Measurements from ENCODE around the gene GOLGA3. TPM values are rescaled to one million over a fixed set of nuclear protein-coding genes. Genes with fewer than 3 reads are reported as not detected.

The GOLGA3 gene
- total and polyA plus RNA-seq, 2 experiments from 2014 or later: 10.3 to 57.8 TPM

GRCh38 chr12:132838410-132839080 lies 9.9 kb upstream of the GOLGA3 start (continued):
- no peak for TF ChIP-seq CREB1 (CRISPR knock-in tag; IDR thresholded peaks at IDR 0.05; ENCODE audit: low read depth)
- no peak for TF ChIP-seq POLR2AphosphoS5 (IDR thresholded peaks at IDR 0.05; ENCODE audit: low read depth)
- no peak for TF ChIP-seq EZH2phosphoT487 (IDR thresholded peaks at IDR 0.05; ENCODE audit: unreplicated experiment)
- no peak for TF ChIP-seq ETS1 (IDR thresholded peaks at IDR 0.05)
- no peak for TF ChIP-seq NANOG (IDR thresholded peaks at IDR 0.05; ENCODE audit: borderline replicate concordance)
- TF ChIP-seq ZNF114 (CRISPR knock-in tag; IDR thresholded peaks at IDR 0.05): no peak
- no peak for TF ChIP-seq JUNB (IDR thresholded peaks at IDR 0.05; ENCODE audit: unreplicated experiment)
- no peak for TF ChIP-seq STAT1 (IDR thresholded peaks at IDR 0.05; ENCODE audit: unreplicated experiment)
- no peak for TF ChIP-seq REST (IDR thresholded peaks at IDR 0.05; ENCODE audit: unreplicated experiment)
- TF ChIP-seq ZNF331 (CRISPR knock-in tag; IDR thresholded peaks at IDR 0.05; ENCODE audit: low read depth): no peak

- H3K9me2 ChIP-seq (ENCODE audit: insufficient read depth): no peaks in the 10 kb centered on the region
- Mint-ChIP-seq H3K4me1 (no peaks in the 10 kb centered on the region; the same call in 2 of the 3 replicates), H3K9me3 (no peaks in the 10 kb centered on the region; the same call in none of the 3 replicates), H3K27ac (no peak overlapping the region), H3K27me3 (ENCODE audit: insufficient read depth, low read depth, poor library complexity) (peaks cover 7% of the 10 kb centered on the region), H3K36me3 (ENCODE audit: low read depth) (peaks cover 28% of the 10 kb centered on the region), H3K4me3 (no peak overlapping the region)
- H3K4me2 ChIP-seq: no peak overlapping the region
- peak; percentile 58 for ATAC-seq
- no peak overlapping the region for H2AFZ ChIP-seq
- no peak overlapping the region for H3K4me3 ChIP-seq
- H3K27ac ChIP-seq (ENCODE audit: low read depth): no peak overlapping the region
- H4K20me1 ChIP-seq (replicated peaks; ENCODE audit: insufficient read depth): no peaks in the 10 kb centered on the region
- TF ChIP-seq NANOG (IDR thresholded peaks at IDR 0.05; ENCODE audit: borderline replicate concordance): no peak
- TF ChIP-seq ZNF114 (CRISPR knock-in tag; IDR thresholded peaks at IDR 0.05): no peak
- no peak for TF ChIP-seq ETS1 (IDR thresholded peaks at IDR 0.05)
- no peak for TF ChIP-seq EZH2phosphoT487 (IDR thresholded peaks at IDR 0.05; ENCODE audit: unreplicated experiment)
- H3K27me3 ChIP-seq (ENCODE audit: insufficient read depth): no peaks in the 10 kb centered on the region
- H3K79me2 ChIP-seq (replicated peaks; ENCODE audit: insufficient read depth): no peaks in the 10 kb centered on the region
- H3K4me1 ChIP-seq (ENCODE audit: insufficient read depth): no peaks in the 10 kb centered on the region
- peaks cover 11% of the 10 kb centered on the region; the same call in 1 of the 2 replicates for H3K36me3 ChIP-seq (ENCODE audit: insufficient read depth)
- no peak for DNase-seq (ENCODE audit: low spot score)
- H3F3A ChIP-seq (replicated peaks; ENCODE audit: low read depth): peaks cover 5% of the 10 kb centered on the region; the same call in 1 of the 2 replicates
Measured at GRCh38 chr12:132837693-132838409, 9.2 kb upstream of the GOLGA3 start.

All from GM23338 (cell line).